ENCODE results near the gene GPC5. TPM values are rescaled to one million over a fixed set of nuclear protein-coding genes. Genes with fewer than 3 reads are reported as not detected.
"Not testable (repeated sequence)": the region's sequence is repeated elsewhere in the genome, so short reads cannot be mapped to it uniquely, and the experiment has no call there.

GPC5 gene
- total RNA-seq, 4 donors from 2014 or later, result not detected

GRCh38 chr13:92535222-92536006, 1137.0 kb downstream of the GPC5 start:
- no peak for TF ChIP-seq CTCF (IDR thresholded peaks at IDR 0.05 in 4 of 5, conservative IDR thresholded peaks at IDR 0.05 in 1 of 5)
- TF ChIP-seq POLR2A (IDR thresholded peaks at IDR 0.05), result no peak
- intact Hi-C loops (cut with DNase I; ENCODE audit: low total_unique reads) (no loop called here), in situ Hi-C loops (cut with MboI; ENCODE audit: low sequenced_read_pairs in 4 of 4) (no loop called here)
- H3K27me3 ChIP-seq, result no peaks in the 10 kb centered on the region
- no peaks in the 10 kb centered on the region for H3K4me1 ChIP-seq
- H3K36me3 ChIP-seq, result no peaks in the 10 kb centered on the region
- ATAC-seq (no peak), DNase-seq (no peak)
- no peak overlapping the region for H3K27ac ChIP-seq
- no peaks in the 10 kb centered on the region for H3K9me3 ChIP-seq
- H3K4me3 ChIP-seq, result no peak overlapping the region

- Histone ChIP-seq H3K4me3 (no peak overlapping the region), H3K27ac (no peak overlapping the region), H3K4me1 (no peaks in the 10 kb centered on the region), H3K9me3 (no peaks in the 10 kb centered on the region), H3K36me3 (no peaks in the 10 kb centered on the region), H3K27me3 (no peaks in the 10 kb centered on the region)
- in situ Hi-C loops (cut with MboI; ENCODE audit: low sequenced_read_pairs in 4 of 4), result no loop called here
- intact Hi-C loops (cut with DNase I; ENCODE audit: low total_unique reads), result no loop called here
- TF ChIP-seq CTCF (IDR thresholded peaks at IDR 0.05 in 4 of 5, conservative IDR thresholded peaks at IDR 0.05 in 1 of 5), result no peak
- TF ChIP-seq POLR2A (IDR thresholded peaks at IDR 0.05), result no peak
- no peak for DNase-seq
- no peak for ATAC-seq
Observed at GRCh38 chr13:92537471-92537870, 1139.0 kb downstream of the GPC5 start.

- H3K4me1 ChIP-seq, result no peaks in the 10 kb centered on the region
- no peak overlapping the region for H3K27ac ChIP-seq
- H3K36me3 ChIP-seq, result no peaks in the 10 kb centered on the region
- no peak for ATAC-seq
- TF ChIP-seq CTCF (IDR thresholded peaks at IDR 0.05 in 4 of 5, conservative IDR thresholded peaks at IDR 0.05 in 1 of 5), result no peak
- no peak for TF ChIP-seq POLR2A (IDR thresholded peaks at IDR 0.05)
- intact Hi-C loops (cut with DNase I; ENCODE audit: low total_unique reads) (no loop called here), in situ Hi-C loops (cut with MboI; ENCODE audit: low sequenced_read_pairs in 4 of 4) (no loop called here)
- no peak for DNase-seq
- H3K4me3 ChIP-seq, result no peak overlapping the region
- no peaks in the 10 kb centered on the region for H3K27me3 ChIP-seq
- no peaks in the 10 kb centered on the region for H3K9me3 ChIP-seq
Observed at GRCh38 chr13:92538164-92538563, 1139.7 kb downstream of the GPC5 start.

GRCh38 chr13:92539148-92539547, 1140.7 kb downstream of the GPC5 start:
- H3K27ac ChIP-seq; H3K27me3 ChIP-seq; H3K4me1 ChIP-seq; H3K9me3 ChIP-seq; H3K36me3 ChIP-seq; intact Hi-C loops (cut with DNase I; ENCODE audit: low total_unique reads); DNase-seq; H3K4me3 ChIP-seq; ATAC-seq; in situ Hi-C loops (cut with MboI; ENCODE audit: low sequenced_read_pairs in 4 of 4): not testable (repeated sequence)

GRCh38 chr13:92547266-92547665, 1148.8 kb downstream of the GPC5 start:
- Histone ChIP-seq H3K4me1 (no peaks in the 10 kb centered on the region), H3K9me3 (no peaks in the 10 kb centered on the region), H3K4me3 (no peak overlapping the region), H3K27me3 (no peaks in the 10 kb centered on the region), H3K36me3 (no peaks in the 10 kb centered on the region), H3K27ac (no peak overlapping the region)
- ATAC-seq, result no peak
- intact Hi-C loops (cut with DNase I; ENCODE audit: low total_unique reads) (no loop called here), in situ Hi-C loops (cut with MboI; ENCODE audit: low sequenced_read_pairs in 4 of 4) (no loop called here)
- TF ChIP-seq POLR2A (IDR thresholded peaks at IDR 0.05) (no peak), CTCF (IDR thresholded peaks at IDR 0.05 in 4 of 5, conservative IDR thresholded peaks at IDR 0.05 in 1 of 5) (no peak)
- no peak for DNase-seq

Data from gastrocnemius medialis (tissue), 4 donors.